RWPE2 (cell line): Measurements from ENCODE around the gene TEX2.

Experiments
- ATAC-seq: fragments of 200-7000 bp; cut with Tn5 transposase; 3 replicates; pipeline ENCODE4 v1.9.1; 2021; ENCODE audit warnings: low read depth
- DNase-seq: peaks from one replicate; pipeline ENCODE4 v3.0.0-alpha.2; 2020; ENCODE audit warnings: low spot score
- H3K27ac ChIP-seq: fragments of 450-650 bp; 2 replicates; pipeline ENCODE4 v1.5.1; 2017; ENCODE audit warnings: mild to moderate bottlenecking; ENCODE audit not compliant: poor library complexity, severe bottlenecking
- H3K27me3 ChIP-seq: fragments of 250-450 bp; sonication (Bioruptor Pico); 2 replicates; pipeline ENCODE4 v1.5.1; 2021; ENCODE audit warnings: mild to moderate bottlenecking, moderate library complexity; ENCODE audit not compliant: insufficient read depth, poor library complexity, severe bottlenecking
- H3K36me3 ChIP-seq: fragments of 250-450 bp; sonication (Bioruptor Pico); 2 replicates; pipeline ENCODE4 v1.5.1; 2020; ENCODE audit warnings: low read depth, mild to moderate bottlenecking, moderate library complexity
- H3K4me1 ChIP-seq: fragments of 250-450 bp; sonication (Bioruptor Pico); 2 replicates; pipeline ENCODE4 v1.5.1; 2021; ENCODE audit warnings: mild to moderate bottlenecking, moderate library complexity; ENCODE audit not compliant: insufficient read depth, poor library complexity, severe bottlenecking
- H3K4me3 ChIP-seq: fragments of 250-450 bp; sonication (Bioruptor Pico); 2 replicates; pipeline ENCODE4 v1.5.1; 2021; ENCODE audit warnings: mild to moderate bottlenecking, moderate library complexity; ENCODE audit not compliant: severe bottlenecking
- H3K9me3 ChIP-seq: fragments of 250-450 bp; sonication (Bioruptor Pico); 2 replicates; pipeline ENCODE4 v1.5.1; 2021; ENCODE audit warnings: mild to moderate bottlenecking, moderate library complexity; ENCODE audit not compliant: severe bottlenecking
- TF ChIP-seq, protein P1 (sequence below): fragments of 450-650 bp; IDR thresholded peaks from one replicate; pipeline ENCODE4 v1.5.1; 2017; ENCODE audit warnings: mild to moderate bottlenecking, moderate library complexity; ENCODE audit not compliant: poor library complexity, severe bottlenecking

TEX2 gene

DNA sequence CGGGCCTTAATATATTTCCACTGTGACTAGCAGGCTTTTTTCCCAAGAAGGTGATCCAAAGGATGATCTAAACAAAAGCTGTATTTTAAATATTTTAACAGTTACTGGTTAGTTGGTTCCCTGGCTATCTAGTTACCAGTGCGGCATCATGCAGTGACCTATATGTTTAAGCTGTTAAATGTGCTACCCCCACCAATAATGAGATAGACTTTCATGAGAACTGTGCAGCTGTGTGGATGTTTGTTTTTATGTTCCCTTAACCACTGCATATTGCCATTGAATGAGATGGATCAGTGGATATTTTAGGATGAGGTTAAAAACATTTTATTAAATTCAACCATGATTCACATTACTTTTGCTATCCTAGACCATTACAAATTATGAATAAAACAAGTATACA, 150.1 kb downstream of the TEX2 start:
- no peak overlapping the region for H3K4me3 ChIP-seq

DNA sequence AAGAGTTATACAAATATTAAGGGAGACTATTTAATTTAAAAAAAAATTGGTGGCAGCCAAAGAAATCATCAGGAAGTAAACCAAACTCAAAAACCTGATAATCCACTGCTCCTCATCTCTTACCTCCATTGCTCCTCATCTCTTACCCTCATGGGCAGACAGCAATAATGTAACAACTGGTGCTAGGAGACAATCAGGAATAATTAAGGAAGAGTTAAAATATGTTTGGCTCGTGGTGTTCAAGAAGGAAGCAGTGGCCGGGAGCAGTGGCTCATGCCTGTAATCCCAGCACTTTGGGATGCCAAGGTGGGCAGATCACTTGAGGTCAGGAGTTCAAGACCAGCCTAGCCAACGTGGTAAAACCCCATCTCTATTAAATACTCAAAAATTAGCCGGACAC, 151.2 kb downstream of the TEX2 start:
- TF ChIP-seq, protein P1, sequence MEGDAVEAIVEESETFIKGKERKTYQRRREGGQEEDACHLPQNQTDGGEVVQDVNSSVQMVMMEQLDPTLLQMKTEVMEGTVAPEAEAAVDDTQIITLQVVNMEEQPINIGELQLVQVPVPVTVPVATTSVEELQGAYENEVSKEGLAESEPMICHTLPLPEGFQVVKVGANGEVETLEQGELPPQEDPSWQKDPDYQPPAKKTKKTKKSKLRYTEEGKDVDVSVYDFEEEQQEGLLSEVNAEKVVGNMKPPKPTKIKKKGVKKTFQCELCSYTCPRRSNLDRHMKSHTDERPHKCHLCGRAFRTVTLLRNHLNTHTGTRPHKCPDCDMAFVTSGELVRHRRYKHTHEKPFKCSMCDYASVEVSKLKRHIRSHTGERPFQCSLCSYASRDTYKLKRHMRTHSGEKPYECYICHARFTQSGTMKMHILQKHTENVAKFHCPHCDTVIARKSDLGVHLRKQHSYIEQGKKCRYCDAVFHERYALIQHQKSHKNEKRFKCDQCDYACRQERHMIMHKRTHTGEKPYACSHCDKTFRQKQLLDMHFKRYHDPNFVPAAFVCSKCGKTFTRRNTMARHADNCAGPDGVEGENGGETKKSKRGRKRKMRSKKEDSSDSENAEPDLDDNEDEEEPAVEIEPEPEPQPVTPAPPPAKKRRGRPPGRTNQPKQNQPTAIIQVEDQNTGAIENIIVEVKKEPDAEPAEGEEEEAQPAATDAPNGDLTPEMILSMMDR, result no peak
- no peaks in the 10 kb centered on the region for H3K27me3 ChIP-seq
- no peaks in the 10 kb centered on the region for H3K9me3 ChIP-seq
- DNase-seq (no peak), ATAC-seq (no peak)
- H3K4me3 ChIP-seq, result no peak overlapping the region
- H3K36me3 ChIP-seq, result no peaks in the 10 kb centered on the region
- no peak overlapping the region for H3K27ac ChIP-seq
- H3K4me1 ChIP-seq, result peaks cover 34% of the 10 kb centered on the region

More for the DNA sequence above, 150.1 kb downstream of the TEX2 start:
- no peak overlapping the region for H3K27ac ChIP-seq
- H3K36me3 ChIP-seq, result no peaks in the 10 kb centered on the region
- TF ChIP-seq, protein P1, result no peak
- H3K9me3 ChIP-seq, result no peaks in the 10 kb centered on the region
- H3K27me3 ChIP-seq, result no peaks in the 10 kb centered on the region
- DNase-seq, result no peak
- ATAC-seq, result no peak
- H3K4me1 ChIP-seq, result peaks cover 33% of the 10 kb centered on the region

DNA sequence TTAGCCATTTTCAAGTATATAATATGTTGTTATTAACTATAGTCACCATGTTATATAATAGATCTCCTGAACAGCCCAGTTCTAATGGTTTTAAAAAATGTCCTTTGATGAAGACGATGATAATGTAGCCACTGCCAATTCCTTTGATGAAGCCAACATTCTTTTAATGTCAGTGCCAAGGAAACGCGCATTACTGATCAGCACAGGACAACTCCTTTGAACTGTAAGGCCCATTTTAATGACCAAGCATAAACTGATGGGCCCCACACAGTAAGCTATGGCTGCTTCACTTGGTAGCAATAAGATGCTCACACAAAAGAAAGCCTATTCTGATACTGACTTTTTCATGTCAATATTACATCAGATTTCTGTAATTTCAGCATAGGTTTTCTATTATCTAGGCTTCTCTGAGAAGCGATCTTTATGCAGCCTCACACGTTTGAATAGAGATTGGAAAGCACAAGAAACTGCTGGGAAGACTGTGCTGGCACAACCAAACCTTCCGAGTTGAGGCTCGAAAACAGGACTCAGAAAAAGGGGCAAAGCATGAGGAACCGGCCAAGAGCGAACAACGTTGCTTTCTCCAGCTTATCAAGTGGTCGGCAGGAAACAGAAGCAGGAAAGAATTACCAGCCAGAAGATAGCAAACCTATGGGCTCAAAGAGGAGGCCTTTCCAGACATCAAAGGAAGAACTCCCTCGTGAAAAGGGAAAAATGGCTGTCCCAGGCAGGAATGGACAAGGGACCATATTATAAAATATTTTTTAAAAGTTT, 152.5 kb downstream of the TEX2 start:
- DNase-seq, result no peak
- Histone ChIP-seq H3K4me3 (no peak overlapping the region), H3K9me3 (no peaks in the 10 kb centered on the region), H3K36me3 (no peaks in the 10 kb centered on the region), H3K27ac (peak overlapping the region; percentile 31), H3K4me1 (peaks cover 36% of the 10 kb centered on the region), H3K27me3 (no peaks in the 10 kb centered on the region)
- TF ChIP-seq, protein P1, result no peak
- no peak for ATAC-seq

DNA sequence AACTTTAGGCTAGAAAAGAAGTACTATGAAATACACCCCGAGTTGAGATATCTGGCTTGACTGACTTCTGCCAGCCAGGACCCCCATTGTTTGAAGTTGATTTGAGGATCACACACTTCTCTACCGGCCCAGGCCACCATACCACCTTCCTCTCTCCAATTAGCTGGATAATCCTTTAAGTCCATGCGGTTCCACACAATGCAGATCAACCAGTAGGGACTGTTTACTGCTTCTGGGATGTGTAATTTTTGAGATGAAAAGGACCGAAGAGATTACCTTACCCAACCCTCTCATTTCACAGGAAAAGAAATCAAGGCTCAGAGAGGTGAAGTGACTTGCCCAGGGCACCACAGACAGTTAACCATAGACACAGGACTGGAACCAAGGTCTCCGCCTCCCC, 153.7 kb downstream of the TEX2 start:
- Histone ChIP-seq H3K4me3 (no peak overlapping the region), H3K4me1 (peaks cover 31% of the 10 kb centered on the region), H3K9me3 (no peaks in the 10 kb centered on the region), H3K36me3 (no peaks in the 10 kb centered on the region), H3K27me3 (no peaks in the 10 kb centered on the region), H3K27ac (peak overlapping the region; percentile 31)
- ATAC-seq, result no peak
- no peak for DNase-seq
- TF ChIP-seq, protein P1, result no peak

DNA sequence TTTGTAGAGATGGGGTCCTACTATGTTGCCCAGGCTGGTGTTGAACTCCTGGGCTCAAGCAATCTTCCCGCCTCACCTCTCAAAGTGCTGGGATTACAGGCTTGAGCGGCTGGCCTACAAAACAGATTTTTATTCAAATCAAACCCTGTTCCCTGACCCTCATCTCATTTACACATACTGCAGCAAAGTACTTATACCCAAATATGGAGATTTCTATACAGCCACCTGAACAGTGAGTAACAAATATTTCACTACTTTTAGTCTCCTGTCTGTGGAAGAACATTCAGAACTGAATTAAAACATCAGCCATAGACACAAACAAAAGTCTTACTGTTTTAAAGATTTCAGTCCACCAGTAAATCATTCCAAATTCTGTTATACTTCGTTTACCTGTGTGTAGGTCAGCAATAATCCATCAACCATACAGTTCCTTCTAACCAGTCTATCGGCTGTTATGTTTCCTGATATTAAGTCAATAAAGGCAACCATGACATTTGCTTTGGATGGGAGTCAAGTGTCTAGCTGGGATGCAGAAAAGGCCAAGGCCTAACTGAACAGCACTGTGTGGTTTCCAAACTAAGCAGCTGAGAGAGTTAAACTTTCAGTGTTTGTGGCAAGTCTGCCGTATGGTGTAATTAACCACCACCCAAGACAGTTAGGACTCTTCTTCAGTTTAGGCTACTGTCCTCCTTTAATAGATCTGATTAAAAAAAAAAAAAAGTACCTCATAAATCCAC, 155.4 kb downstream of the TEX2 start:
- ATAC-seq, result no peak
- no peak for DNase-seq
- Histone ChIP-seq H3K36me3 (no peaks in the 10 kb centered on the region), H3K4me1 (peaks cover 35% of the 10 kb centered on the region), H3K27me3 (no peaks in the 10 kb centered on the region), H3K27ac (no peak overlapping the region), H3K9me3 (no peaks in the 10 kb centered on the region), H3K4me3 (no peak overlapping the region)
- TF ChIP-seq, protein P1, result no peak
